ENCODE data around the gene GSKIP. TPM values are rescaled to one million over a fixed set of nuclear protein-coding genes. Genes with fewer than 3 reads are reported as not detected.

Gene GSKIP
- polyA plus RNA-seq, 1 of the 3 experiments (the other 2 are of a cell fraction): 13.6 TPM

DNA sequence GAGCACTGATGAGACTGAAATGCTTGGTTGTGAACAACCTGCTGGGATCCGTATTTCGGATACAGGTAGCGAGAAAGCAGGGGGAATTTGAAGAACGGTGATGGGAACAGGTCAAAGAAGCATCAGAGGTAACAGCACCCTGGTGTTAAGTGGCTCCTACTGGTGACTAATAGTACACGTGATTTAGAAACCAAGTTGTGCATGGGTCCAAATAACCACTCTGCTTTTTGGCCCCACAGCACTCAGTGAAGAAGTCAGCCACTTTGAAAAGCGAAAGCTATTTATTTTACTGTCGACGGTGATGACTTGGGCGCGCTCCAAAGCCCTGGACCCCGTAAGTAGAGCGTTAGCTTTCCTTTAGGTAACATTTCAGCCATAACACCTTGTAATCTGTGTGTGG lies 45.3 kb downstream of the GSKIP start:
- Histone ChIP-seq H3K9ac (no peak overlapping the region), H3K79me2 (ENCODE audit: insufficient read depth) (no peaks in the 10 kb centered on the region), H3K4me1 (ENCODE audit: control insufficient read depth in 1 of 2, insufficient read depth in 2 of 2, low read depth in 1 of 2, low read length in 1 of 2) (no peaks in the 10 kb centered on the region), H3F3A (replicated peaks; ENCODE audit: insufficient read depth) (no peaks in the 10 kb centered on the region), H3K27me3 (ENCODE audit: insufficient read depth) (no peaks in the 10 kb centered on the region), H3K9me2 (no peaks in the 10 kb centered on the region), H3K4me2 (no peak overlapping the region), H4K20me1 (ENCODE audit: insufficient read depth) (no peaks in the 10 kb centered on the region), H2AFZ (ENCODE audit: low read depth) (no peak overlapping the region), H3K9me3 (no peaks in the 10 kb centered on the region), H3K36me3 (replicated peaks in 1 of 2; ENCODE audit: control insufficient read depth in 1 of 2, insufficient read depth in 2 of 2, low read length in 1 of 2) (no peaks in the 10 kb centered on the region), H3K27ac (ENCODE audit: low read depth in 2 of 2, low read length in 1 of 2) (no peak overlapping the region), H3K4me3 (ENCODE audit: low read depth in 2 of 2, low read length in 1 of 2) (no peak overlapping the region)
- 94% methylated on average over 12 of the region's 12 CpGs for WGBS (ENCODE audit: low lambda C conversion rate)
- CTCF ChIA-PET: interaction anchor here (1.1 to 2.1 kb wide), 3 partner anchors 12 to 308 kb away, joined by 3 to 7 read pairs (median 5); no protein-coding TSS in a partner anchor
- POLR2A ChIA-PET: no interaction called here
- TF ChIP-seq RCOR1 (IDR thresholded peaks at IDR 0.05; ENCODE audit: low read length): no peak
- TF ChIP-seq, protein P1, sequence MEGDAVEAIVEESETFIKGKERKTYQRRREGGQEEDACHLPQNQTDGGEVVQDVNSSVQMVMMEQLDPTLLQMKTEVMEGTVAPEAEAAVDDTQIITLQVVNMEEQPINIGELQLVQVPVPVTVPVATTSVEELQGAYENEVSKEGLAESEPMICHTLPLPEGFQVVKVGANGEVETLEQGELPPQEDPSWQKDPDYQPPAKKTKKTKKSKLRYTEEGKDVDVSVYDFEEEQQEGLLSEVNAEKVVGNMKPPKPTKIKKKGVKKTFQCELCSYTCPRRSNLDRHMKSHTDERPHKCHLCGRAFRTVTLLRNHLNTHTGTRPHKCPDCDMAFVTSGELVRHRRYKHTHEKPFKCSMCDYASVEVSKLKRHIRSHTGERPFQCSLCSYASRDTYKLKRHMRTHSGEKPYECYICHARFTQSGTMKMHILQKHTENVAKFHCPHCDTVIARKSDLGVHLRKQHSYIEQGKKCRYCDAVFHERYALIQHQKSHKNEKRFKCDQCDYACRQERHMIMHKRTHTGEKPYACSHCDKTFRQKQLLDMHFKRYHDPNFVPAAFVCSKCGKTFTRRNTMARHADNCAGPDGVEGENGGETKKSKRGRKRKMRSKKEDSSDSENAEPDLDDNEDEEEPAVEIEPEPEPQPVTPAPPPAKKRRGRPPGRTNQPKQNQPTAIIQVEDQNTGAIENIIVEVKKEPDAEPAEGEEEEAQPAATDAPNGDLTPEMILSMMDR (IDR thresholded peaks at IDR 0.05): no peak
- TF ChIP-seq ELF1 (IDR thresholded peaks at IDR 0.05): no peak
- TF ChIP-seq, protein P2, sequence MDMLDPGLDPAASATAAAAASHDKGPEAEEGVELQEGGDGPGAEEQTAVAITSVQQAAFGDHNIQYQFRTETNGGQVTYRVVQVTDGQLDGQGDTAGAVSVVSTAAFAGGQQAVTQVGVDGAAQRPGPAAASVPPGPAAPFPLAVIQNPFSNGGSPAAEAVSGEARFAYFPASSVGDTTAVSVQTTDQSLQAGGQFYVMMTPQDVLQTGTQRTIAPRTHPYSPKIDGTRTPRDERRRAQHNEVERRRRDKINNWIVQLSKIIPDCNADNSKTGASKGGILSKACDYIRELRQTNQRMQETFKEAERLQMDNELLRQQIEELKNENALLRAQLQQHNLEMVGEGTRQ (IDR thresholded peaks at IDR 0.05; ENCODE audit: borderline replicate concordance, low read depth, low read length): no peak
- no peak for TF ChIP-seq GABPA (IDR thresholded peaks at IDR 0.05; ENCODE audit: low read depth)
- TF ChIP-seq, protein P3, sequence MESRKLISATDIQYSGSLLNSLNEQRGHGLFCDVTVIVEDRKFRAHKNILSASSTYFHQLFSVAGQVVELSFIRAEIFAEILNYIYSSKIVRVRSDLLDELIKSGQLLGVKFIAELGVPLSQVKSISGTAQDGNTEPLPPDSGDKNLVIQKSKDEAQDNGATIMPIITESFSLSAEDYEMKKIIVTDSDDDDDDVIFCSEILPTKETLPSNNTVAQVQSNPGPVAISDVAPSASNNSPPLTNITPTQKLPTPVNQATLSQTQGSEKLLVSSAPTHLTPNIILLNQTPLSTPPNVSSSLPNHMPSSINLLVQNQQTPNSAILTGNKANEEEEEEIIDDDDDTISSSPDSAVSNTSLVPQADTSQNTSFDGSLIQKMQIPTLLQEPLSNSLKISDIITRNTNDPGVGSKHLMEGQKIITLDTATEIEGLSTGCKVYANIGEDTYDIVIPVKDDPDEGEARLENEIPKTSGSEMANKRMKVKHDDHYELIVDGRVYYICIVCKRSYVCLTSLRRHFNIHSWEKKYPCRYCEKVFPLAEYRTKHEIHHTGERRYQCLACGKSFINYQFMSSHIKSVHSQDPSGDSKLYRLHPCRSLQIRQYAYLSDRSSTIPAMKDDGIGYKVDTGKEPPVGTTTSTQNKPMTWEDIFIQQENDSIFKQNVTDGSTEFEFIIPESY (IDR thresholded peaks at IDR 0.05; ENCODE audit: borderline replicate concordance, low read depth): no peak
- no peak for TF ChIP-seq EZH2phosphoT487 (IDR thresholded peaks at IDR 0.05; ENCODE audit: borderline replicate concordance, low read depth)
- TF ChIP-seq FOXM1 (IDR thresholded peaks at IDR 0.05; ENCODE audit: low read depth): no peak
- TF ChIP-seq TEAD4 (IDR thresholded peaks at IDR 0.05; ENCODE audit: borderline replicate concordance, insufficient read depth): no peak
- TF ChIP-seq, protein P4, sequence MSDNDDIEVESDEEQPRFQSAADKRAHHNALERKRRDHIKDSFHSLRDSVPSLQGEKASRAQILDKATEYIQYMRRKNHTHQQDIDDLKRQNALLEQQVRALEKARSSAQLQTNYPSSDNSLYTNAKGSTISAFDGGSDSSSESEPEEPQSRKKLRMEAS (IDR thresholded peaks at IDR 0.05; ENCODE audit: low read depth): no peak
- TF ChIP-seq SIN3A (IDR thresholded peaks at IDR 0.05; ENCODE audit: borderline replicate concordance, low read depth, low read length): no peak
- TF ChIP-seq FOSL2 (IDR thresholded peaks at IDR 0.05; ENCODE audit: borderline replicate concordance, low read depth): no peak
- no peak for TF ChIP-seq RFX5 (IDR thresholded peaks at IDR 0.05; ENCODE audit: low read length)
- no peak for DNase-seq
